Activated CD8-positive, alpha-beta T cell treated with anti-CD3 and anti-CD28 coated beads, Interleukin-2, amount 10 ng/mL, durations not matched to agents 7 days and 5 days (primary cell): ENCODE results near the gene KRT9. TPM values are rescaled to one million over a fixed set of nuclear protein-coding genes. Genes with fewer than 3 reads are reported as not detected.
"Not testable (repeated sequence)": the region's sequence is repeated elsewhere in the genome, so short reads cannot be mapped to it uniquely, and the experiment has no call there.

Experiments
- ATAC-seq: fragments of 150-1000 bp; cut with Tn5 transposase; one replicate; pipeline ENCODE4 v1.10.0; 2021; ENCODE audit warnings: moderate library complexity
- CTCF ChIA-PET: fragments of 350-600 bp; sonication (Branson Sonifier 250); formaldehyde crosslinking; loops from one replicate; lab custom pipeline; 2021; ENCODE audit warnings: antibody characterized with exemption; lab: Charles Lee
- POLR2A ChIA-PET: fragments of 350-600 bp; sonication (Branson Sonifier 250); formaldehyde crosslinking; loops from one replicate; lab custom pipeline; 2021; ENCODE audit warnings: antibody characterized with exemption; lab: Charles Lee
- DNase-seq: peaks from one replicate; pipeline ENCODE4 v3.0.0-alpha.2; 2020
- H3K27ac Mint-ChIP-seq: one replicate; pipeline ENCODE4 v1.8.0; 2021; ENCODE audit warnings: mild to moderate bottlenecking, mixed read lengths
- H3K27me3 Mint-ChIP-seq: one replicate; pipeline ENCODE4 v1.8.0; 2021; ENCODE audit warnings: low read depth, mixed read lengths
- H3K36me3 Mint-ChIP-seq: one replicate; pipeline ENCODE4 v1.8.0; 2021; ENCODE audit warnings: low read depth, mixed read lengths
- H3K4me1 Mint-ChIP-seq: one replicate; pipeline ENCODE4 v1.8.0; 2021; ENCODE audit warnings: low read depth, mixed read lengths
- H3K4me3 Mint-ChIP-seq: one replicate; pipeline ENCODE4 v1.8.0; 2021; ENCODE audit warnings: mild to moderate bottlenecking, mixed read lengths
- H3K9me3 Mint-ChIP-seq: one replicate; pipeline ENCODE4 v1.8.0; 2022; ENCODE audit warnings: mixed read lengths; ENCODE audit not compliant: insufficient read depth
- total RNA-seq, 2 experiments: library from RNA; stranded (reverse); gene quantifications; one replicate each; pipeline ENCODE4 v1.2.3, GENCODE V29; 2021

Gene KRT9
- total RNA-seq, 2 experiments from 2014 or later = not detected

GRCh38 chr17:41594363-41594915, 22.6 kb upstream of the KRT9 start:
- no peak overlapping the region for H3K27ac Mint-ChIP-seq
- no peaks in the 10 kb centered on the region for H3K9me3 Mint-ChIP-seq
- ATAC-seq (no peak), DNase-seq (no peak)
- H3K4me1 Mint-ChIP-seq = no peaks in the 10 kb centered on the region
- H3K4me3 Mint-ChIP-seq = no peak overlapping the region
- H3K36me3 Mint-ChIP-seq = no peaks in the 10 kb centered on the region
- ChIA-PET POLR2A (no interaction called here), CTCF (interaction anchor here (0.9 kb wide), 1 partner anchor 54 kb away, joined by 4 read pairs; no protein-coding TSS in a partner anchor)
- no peaks in the 10 kb centered on the region for H3K27me3 Mint-ChIP-seq

- H3K27ac Mint-ChIP-seq = no peak overlapping the region
- ATAC-seq (no peak), DNase-seq (no peak)
- no peaks in the 10 kb centered on the region for H3K36me3 Mint-ChIP-seq
- H3K27me3 Mint-ChIP-seq = no peaks in the 10 kb centered on the region
- POLR2A ChIA-PET = no interaction called here
- CTCF ChIA-PET = interaction anchor here (1.3 kb wide), 1 partner anchor 12 kb away, joined by 3 read pairs; no protein-coding TSS in a partner anchor
- H3K9me3 Mint-ChIP-seq = no peaks in the 10 kb centered on the region
- no peak overlapping the region for H3K4me3 Mint-ChIP-seq
- H3K4me1 Mint-ChIP-seq = no peaks in the 10 kb centered on the region
Observed at GRCh38 chr17:41593306-41593981, 21.6 kb upstream of the KRT9 start.

- no peaks in the 10 kb centered on the region for H3K27me3 Mint-ChIP-seq
- no peaks in the 10 kb centered on the region for H3K9me3 Mint-ChIP-seq
- POLR2A ChIA-PET = no interaction called here
- no peaks in the 10 kb centered on the region for H3K4me1 Mint-ChIP-seq
- CTCF ChIA-PET = interaction anchor here (1.0 to 3.0 kb wide), 4 partner anchors 11 to 70 kb away, joined by 3 to 12 read pairs (median 4); no protein-coding TSS in a partner anchor
- no peak overlapping the region for H3K4me3 Mint-ChIP-seq
- DNase-seq = no peak
- H3K27ac Mint-ChIP-seq = no peak overlapping the region
- ATAC-seq = no peak
- H3K36me3 Mint-ChIP-seq = no peaks in the 10 kb centered on the region
Observed at GRCh38 chr17:41592601-41593305, 20.9 kb upstream of the KRT9 start.

- ChIA-PET POLR2A (no interaction called here), CTCF (no interaction called here)
- Mint-ChIP-seq H3K4me1 (no peaks in the 10 kb centered on the region), H3K36me3 (no peaks in the 10 kb centered on the region), H3K9me3 (no peaks in the 10 kb centered on the region), H3K4me3 (no peak overlapping the region), H3K27ac (no peak overlapping the region), H3K27me3 (no peaks in the 10 kb centered on the region)
- DNase-seq = no peak
- ATAC-seq = no peak
Observed at GRCh38 chr17:41589301-41589700, 17.4 kb upstream of the KRT9 start.

GRCh38 chr17:41588126-41588810, 16.4 kb upstream of the KRT9 start:
- ChIA-PET POLR2A (no interaction called here), CTCF (no interaction called here)
- no peaks in the 10 kb centered on the region for H3K9me3 Mint-ChIP-seq
- H3K27me3 Mint-ChIP-seq = no peaks in the 10 kb centered on the region
- no peak overlapping the region for H3K27ac Mint-ChIP-seq
- H3K36me3 Mint-ChIP-seq = no peaks in the 10 kb centered on the region
- no peak overlapping the region for H3K4me3 Mint-ChIP-seq
- ATAC-seq = no peak
- H3K4me1 Mint-ChIP-seq = no peaks in the 10 kb centered on the region
- DNase-seq = no peak

- ATAC-seq = no peak
- Mint-ChIP-seq H3K9me3 (no peaks in the 10 kb centered on the region), H3K27me3 (no peaks in the 10 kb centered on the region), H3K4me1 (no peaks in the 10 kb centered on the region), H3K4me3 (no peak within 1 kb of the TSS), H3K27ac (no peak within 1 kb of the TSS), H3K36me3 (no peaks in the 10 kb centered on the region)
- ChIA-PET CTCF (interaction anchor here (1.9 kb wide), 1 partner anchor 76 kb away, joined by 5 read pairs; no protein-coding TSS in a partner anchor), POLR2A (no interaction called here)
- DNase-seq = no peak
Observed at GRCh38 chr17:41586863-41587495, 15.1 kb upstream of the KRT9 start, which contains the start of gene KRT14. TSS of gene KRT14 (minus strand) at chr17:41586895. CDS start at chr17:41586834, 61 bp downstream.

GRCh38 chr17:41585301-41586056, 13.6 kb upstream of the KRT9 start:
- ATAC-seq = no peak
- ChIA-PET POLR2A (no interaction called here), CTCF (interaction anchor here (1.8 kb wide), 1 partner anchor 63 kb away, joined by 7 read pairs; no protein-coding TSS in a partner anchor)
- H3K4me1 Mint-ChIP-seq = no peaks in the 10 kb centered on the region
- DNase-seq = no peak
- H3K27me3 Mint-ChIP-seq = peaks cover 8% of the 10 kb centered on the region
- no peaks in the 10 kb centered on the region for H3K36me3 Mint-ChIP-seq
- no peak overlapping the region for H3K27ac Mint-ChIP-seq
- H3K9me3 Mint-ChIP-seq = no peaks in the 10 kb centered on the region
- H3K4me3 Mint-ChIP-seq = no peak overlapping the region

GRCh38 chr17:41584331-41584927, 12.6 kb upstream of the KRT9 start:
- DNase-seq, POLR2A ChIA-PET, H3K27ac Mint-ChIP-seq, H3K4me1 Mint-ChIP-seq, H3K4me3 Mint-ChIP-seq, ATAC-seq, H3K9me3 Mint-ChIP-seq, H3K36me3 Mint-ChIP-seq: not testable (repeated sequence)
- peaks cover 14% of the 10 kb centered on the region for H3K27me3 Mint-ChIP-seq
- CTCF ChIA-PET = interaction anchor here (1.8 kb wide), 1 partner anchor 64 kb away, joined by 7 read pairs; no protein-coding TSS in a partner anchor

- H3K27ac Mint-ChIP-seq = no peak overlapping the region
- no peaks in the 10 kb centered on the region for H3K9me3 Mint-ChIP-seq
- CTCF ChIA-PET = no interaction called here
- H3K4me3 Mint-ChIP-seq = no peak overlapping the region
- ATAC-seq (no peak), DNase-seq (no peak)
- peaks cover 17% of the 10 kb centered on the region for H3K27me3 Mint-ChIP-seq
- POLR2A ChIA-PET = no interaction called here
- H3K36me3 Mint-ChIP-seq = no peaks in the 10 kb centered on the region
- H3K4me1 Mint-ChIP-seq = no peaks in the 10 kb centered on the region
Observed at GRCh38 chr17:41583137-41584127, 11.6 kb upstream of the KRT9 start.
